NCI-H345 (cell line): ENCODE data around the gene ALOX15.
"Not testable (repeated sequence)": the region's sequence is repeated elsewhere in the genome, so short reads cannot be mapped to it uniquely, and the experiment has no call there.

Source experiments
- DNase-seq: peaks from one replicate; lab custom pipeline; 2025; lab: John Stamatoyannopoulos, UW

The ALOX15 gene

GRCh38 chr17:4592240-4593005 is 49.1 kb downstream of the ALOX15 start:
- no peak for DNase-seq

- no peak for DNase-seq
Observed at GRCh38 chr17:4591529-4591928, 49.9 kb downstream of the ALOX15 start.

- no peak for DNase-seq
Observed at GRCh38 chr17:4590981-4591453, 50.5 kb downstream of the ALOX15 start.

- DNase-seq: not testable (repeated sequence)
Observed at GRCh38 chr17:4590042-4590441, 51.4 kb downstream of the ALOX15 start.

GRCh38 chr17:4588898-4589625 is 52.4 kb downstream of the ALOX15 start:
- DNase-seq: no peak

- DNase-seq: no peak
Observed at GRCh38 chr17:4588391-4588790, 53.1 kb downstream of the ALOX15 start.

GRCh38 chr17:4587803-4588202 is 53.7 kb downstream of the ALOX15 start:
- DNase-seq: no peak

- no peak for DNase-seq
Observed at GRCh38 chr17:4587195-4587594, 54.3 kb downstream of the ALOX15 start.

GRCh38 chr17:4586043-4586442 is 55.4 kb downstream of the ALOX15 start:
- no peak for DNase-seq

- DNase-seq: no peak
Observed at GRCh38 chr17:4585638-4585994, 55.9 kb downstream of the ALOX15 start.

- no peak for DNase-seq
Observed at GRCh38 chr17:4584917-4585637, 56.4 kb downstream of the ALOX15 start.

GRCh38 chr17:4584101-4584916 is 57.2 kb downstream of the ALOX15 start, which contains the start of gene SMTNL2:
Gene SMTNL2 (plus strand): TSS chr17:4584529. CDS start chr17:4584606, 77 bp downstream.
- no peak for DNase-seq

- DNase-seq: no peak
Observed at GRCh38 chr17:4583782-4584100, 57.7 kb downstream of the ALOX15 start.

GRCh38 chr17:4583206-4583605 is 58.3 kb downstream of the ALOX15 start:
- DNase-seq: no peak

GRCh38 chr17:4582691-4583090 is 58.8 kb downstream of the ALOX15 start:
- DNase-seq: no peak

GRCh38 chr17:4582101-4582501 is 59.4 kb downstream of the ALOX15 start:
- DNase-seq: no peak
